Ovary (tissue), 3 donors: Measurements from ENCODE around the gene NUP62.

Experiments
- CTCF ChIP-seq, 3 donors: fragments of 450-650 bp in 2 of 3; fragments of 200-600 bp in 1 of 3; IDR thresholded peaks; one replicate each; pipeline versions ENCODE4 v1.5.1 to v1.8.0; 2016 to 2022; ENCODE audit warnings: antibody characterized with exemption in 3 of 3, mild to moderate bottlenecking in 1 of 3
- EP300 ChIP-seq: sonication (generic); formaldehyde crosslinking; IDR thresholded peaks from one replicate; pipeline ENCODE4 v1.6.1; 2017; ENCODE audit warnings: antibody characterized with exemption
- POLR2A ChIP-seq: fragments of 450-650 bp; IDR thresholded peaks from one replicate; pipeline ENCODE4 v1.6.1; 2017; ENCODE audit warnings: antibody characterized with exemption, mild to moderate bottlenecking, moderate library complexity
- donor health status: DM: no; HTN: no; CAD: no.

- no peak for TF ChIP-seq CTCF (IDR thresholded peaks at IDR 0.05)
- no peak for TF ChIP-seq POLR2A
- TF ChIP-seq EP300 = no peak
Measured at GRCh38 chr19:49913720-49914119, 15.6 kb downstream of the NUP62 start.
